ENCODE data around the gene ARHGEF28.

GRCh38 chr5:73954381-73954780 lies 328.4 kb downstream of the ARHGEF28 start:
- TF ChIP-seq EZH2phosphoT487 (IDR thresholded peaks at IDR 0.05; ENCODE audit: borderline replicate concordance, low read depth, low read length) (no peak), CTCF (conservative IDR thresholded peaks at IDR 0.05; ENCODE audit: low read length) (no peak)

All from OCI-LY7 (cell line).